Ishikawa (cell line): ENCODE results near the gene CACNA1C.

Experiments used
- CEBPB ChIP-seq: IDR thresholded peaks from 2 replicates; pipeline ENCODE4 v1.6.1; 2012
- CREB1 ChIP-seq: IDR thresholded peaks from 2 replicates; pipeline ENCODE4 v1.6.1; 2012; ENCODE audit warnings: low read depth
- EGR1 ChIP-seq: IDR thresholded peaks from 2 replicates; pipeline ENCODE4 v1.6.1; 2012
- EP300 ChIP-seq: IDR thresholded peaks from 2 replicates; pipeline ENCODE4 v1.6.1; 2012; ENCODE audit warnings: borderline replicate concordance
- FOXM1 ChIP-seq: IDR thresholded peaks from 2 replicates; pipeline ENCODE4 v1.6.1; 2012; ENCODE audit warnings: low read depth, borderline replicate concordance
- MAX ChIP-seq: IDR thresholded peaks from 2 replicates; pipeline ENCODE4 v1.6.1; 2012
- NFIC ChIP-seq: IDR thresholded peaks from 2 replicates; pipeline ENCODE4 v1.6.1; 2012
- RAD21 ChIP-seq: IDR thresholded peaks from 2 replicates; pipeline ENCODE4 v1.6.1; 2012; ENCODE audit warnings: low read depth
- REST ChIP-seq: IDR thresholded peaks from 2 replicates; pipeline ENCODE4 v1.6.1; 2012; ENCODE audit warnings: low read depth, mild to moderate bottlenecking
- TAF1 ChIP-seq: IDR thresholded peaks from 2 replicates; pipeline ENCODE4 v1.6.1; 2012; ENCODE audit warnings: low read depth, mild to moderate bottlenecking
- TCF12 ChIP-seq: IDR thresholded peaks from 2 replicates; pipeline ENCODE4 v1.6.1; 2012; ENCODE audit warnings: low read depth
- TEAD4 ChIP-seq: IDR thresholded peaks from 2 replicates; pipeline ENCODE4 v1.6.1; 2012
- USF1 ChIP-seq: IDR thresholded peaks from 2 replicates; pipeline ENCODE4 v1.6.1; 2012
- YY1 ChIP-seq: IDR thresholded peaks from 2 replicates; pipeline ENCODE4 v1.6.1; 2012; ENCODE audit warnings: low read depth
- ZBTB7A ChIP-seq: IDR thresholded peaks from 2 replicates; pipeline ENCODE4 v1.6.1; 2012; ENCODE audit warnings: low read depth

The CACNA1C gene

GRCh38 chr12:2383325-2384028 lies 330.7 kb downstream of the CACNA1C start:
- TF ChIP-seq RAD21 (no peak), FOXM1 (no peak), MAX (no peak), CREB1 (no peak), REST (no peak), EGR1 (no peak), EP300 (no peak), TEAD4 (no peak), TCF12 (no peak), ZBTB7A (no peak), CEBPB (no peak), NFIC (no peak), TAF1 (no peak), YY1 (no peak), USF1 (no peak)

- TF ChIP-seq REST: no peak
- TF ChIP-seq YY1: no peak
- TF ChIP-seq CREB1: no peak
- no peak for TF ChIP-seq ZBTB7A
- no peak for TF ChIP-seq USF1
Observed at GRCh38 chr12:2384029-2384386, 331.2 kb downstream of the CACNA1C start.

- TF ChIP-seq USF1 (no peak), REST (no peak), CEBPB (no peak), TAF1 (no peak), YY1 (no peak), EP300 (no peak), FOXM1 (no peak), EGR1 (no peak), ZBTB7A (no peak)
Observed at GRCh38 chr12:2384533-2385351, 332.0 kb downstream of the CACNA1C start.

- TF ChIP-seq CEBPB: no peak
- no peak for TF ChIP-seq EP300
- no peak for TF ChIP-seq CREB1
- TF ChIP-seq FOXM1: no peak
- TF ChIP-seq TCF12: no peak
- no peak for TF ChIP-seq MAX
- no peak for TF ChIP-seq NFIC
- no peak for TF ChIP-seq RAD21
- TF ChIP-seq USF1: no peak
- TF ChIP-seq ZBTB7A: no peak
- TF ChIP-seq TEAD4: no peak
- no peak for TF ChIP-seq YY1
- no peak for TF ChIP-seq TAF1
- TF ChIP-seq EGR1: no peak
Observed at GRCh38 chr12:2385529-2385928, 332.7 kb downstream of the CACNA1C start.
